B cell (primary cell): Measurements from ENCODE around the gene CEACAM1. TPM values are rescaled to one million over a fixed set of nuclear protein-coding genes. Genes with fewer than 3 reads are reported as not detected.

Experiments
- ATAC-seq: fragments of 200-7000 bp; cut with Tn5 transposase; one replicate; pipeline ENCODE4 v1.10.0; 2021; ENCODE audit warnings: low read depth, mild to moderate bottlenecking, moderate number of reproducible peaks, moderate library complexity
- CTCF ChIA-PET: fragments of 350-600 bp; sonication (Branson Sonifier 250); formaldehyde crosslinking; loops from one replicate; lab custom pipeline; 2021; ENCODE audit warnings: antibody characterized with exemption, inconsistent platforms; lab: Charles Lee
- POLR2A ChIA-PET: fragments of 350-600 bp; sonication (Branson Sonifier 250); formaldehyde crosslinking; loops from one replicate; lab custom pipeline; 2021; ENCODE audit warnings: antibody characterized with exemption; lab: Charles Lee
- DNase-seq: peaks from one replicate; pipeline ENCODE4 v3.0.0; 2013
- H2AFZ ChIP-seq: 2 replicates; pipeline ENCODE4 v1.6.1; 2012; ENCODE audit warnings: mild to moderate bottlenecking, low read depth, low read length; ENCODE audit not compliant: insufficient read depth, poor library complexity, severe bottlenecking
- H3K27ac ChIP-seq, 2 donors: 1 replicate in 1 of 2; 2 replicates in 1 of 2; pipeline ENCODE4 v1.5.1; 2012 to 2013; ENCODE audit warnings: low read length in 2 of 2, mild to moderate bottlenecking in 2 of 2, moderate library complexity in 1 of 2
- H3K27me3 ChIP-seq, 4 experiments: fragments of 200-600 bp in 1 of 4; sonication (generic) in 1 of 4; replicated peaks in 1 of 4; 1 replicate in 2 of 4; 2 replicates in 2 of 4; pipeline versions ENCODE4 v1.6.1 to v1.7.0; 2013 to 2016; ENCODE audit warnings: low read length in 3 of 4, mild to moderate bottlenecking in 2 of 4, mixed read lengths in 1 of 4, moderate library complexity in 1 of 4; ENCODE audit not compliant: insufficient read depth in 4 of 4, control insufficient read depth in 3 of 4; ENCODE audit errors: control extremely low read depth in 1 of 4
- H3K36me3 ChIP-seq, 2 experiments: replicated peaks in 1 of 2; 1 replicate in 1 of 2; 2 replicates in 1 of 2; pipeline versions ENCODE4 v1.6.1 to v1.7.1; 2013; ENCODE audit warnings: low read length in 1 of 2; ENCODE audit not compliant: insufficient read depth in 2 of 2, control insufficient read depth in 1 of 2; ENCODE audit errors: control extremely low read depth in 1 of 2, extremely low read depth in 1 of 2
- H3K4me1 ChIP-seq, 2 donors: fragments of 200-600 bp in 1 of 2; sonication (generic) in 1 of 2; 1 replicate in 1 of 2; 2 replicates in 1 of 2; pipeline versions ENCODE4 v1.5.1 to v1.6.1; 2013 to 2017; ENCODE audit warnings: low read length in 2 of 2; ENCODE audit not compliant: control insufficient read depth in 2 of 2, insufficient read depth in 2 of 2
- H3K4me2 ChIP-seq: replicated peaks from 2 replicates; pipeline ENCODE3; 2012; ENCODE audit warnings: mild to moderate bottlenecking, low read depth, low read length; ENCODE audit not compliant: poor library complexity, severe bottlenecking
- H3K4me3 ChIP-seq, 5 experiments: fragments of 200-600 bp in 1 of 5; sonication (generic) in 1 of 5; 1 replicate in 3 of 5; 2 replicates in 2 of 5; pipeline versions ENCODE4 v1.5.1 to v1.7.0; 2011 to 2016; ENCODE audit warnings: low read length in 4 of 5, mild to moderate bottlenecking in 4 of 5, low read depth in 2 of 5, control low read depth in 1 of 5, moderate library complexity in 1 of 5; ENCODE audit not compliant: insufficient read depth in 1 of 5; ENCODE audit errors: control extremely low read depth in 1 of 5, extremely low read depth in 1 of 5
- H3K79me2 ChIP-seq: fragments of 200-600 bp; sonication (generic); one replicate; pipeline ENCODE4 v1.6.0; 2016; ENCODE audit warnings: low read length; ENCODE audit not compliant: control insufficient read depth, insufficient read depth
- H3K9ac ChIP-seq: fragments of 200-600 bp; sonication (generic); 2 replicates; pipeline ENCODE4 v1.6.1; 2017; ENCODE audit warnings: mild to moderate bottlenecking, low read length, moderate library complexity
- H3K9me3 ChIP-seq, 3 donors: one replicate each; pipeline versions ENCODE4 v1.6.1 to v1.7.1; 2013; ENCODE audit warnings: low read length in 2 of 3; ENCODE audit not compliant: control insufficient read depth in 2 of 3, insufficient read depth in 1 of 3; ENCODE audit errors: control extremely low read depth in 1 of 3
- H4K20me1 ChIP-seq: 2 replicates; pipeline ENCODE4 v1.6.0; 2012; ENCODE audit warnings: mild to moderate bottlenecking, low read length; ENCODE audit not compliant: insufficient read depth, control insufficient read depth, poor library complexity, severe bottlenecking
- H3K27ac Mint-ChIP-seq: one replicate; pipeline ENCODE4 v1.8.0; 2021; ENCODE audit warnings: mixed read lengths
- H3K27me3 Mint-ChIP-seq: one replicate; pipeline ENCODE4 v1.8.0; 2021; ENCODE audit warnings: mixed read lengths
- H3K4me1 Mint-ChIP-seq: one replicate; pipeline ENCODE4 v1.8.0; 2021; ENCODE audit warnings: mixed read lengths
- H3K4me3 Mint-ChIP-seq: one replicate; pipeline ENCODE4 v1.8.0; 2021; ENCODE audit warnings: mixed read lengths
- H3K9me3 Mint-ChIP-seq: one replicate; pipeline ENCODE4 v1.8.0; 2022; ENCODE audit warnings: mixed read lengths; ENCODE audit not compliant: insufficient read depth
- EZH2 ChIP-seq: IDR thresholded peaks from 2 replicates; pipeline ENCODE4 v1.6.1; 2012; ENCODE audit warnings: borderline replicate concordance, low read depth, mild to moderate bottlenecking, moderate library complexity, low read length; ENCODE audit not compliant: insufficient read depth, poor library complexity, severe bottlenecking
- WGBS: methylation state at CpG from one replicate; pipeline ENCODE4 v1.1.5; 2013; ENCODE audit warnings: missing lambda C conversion rate; ENCODE audit not compliant: insufficient coverage; 5-methylcytosine and 5-hydroxymethylcytosine counted together
- intact Hi-C: fragments of 100-400 bp; cut with micrococcal nuclease; formaldehyde crosslinking; loops from one replicate; pipeline ENCODE4 v1.10.0; 2022
- polyA plus RNA-seq: library from polyadenylated mRNA; depleted of rRNA; stranded (reverse); fragments of >200 nt; gene quantifications from 2 replicates; pipeline ENCODE4 v1.2.3, GENCODE V29; 2012
- total RNA-seq, 2 donors: library from RNA; stranded (reverse); fragments of 120-200 nt in 1 of 2; gene quantifications; 1 replicate in 1 of 2; 2 replicates in 1 of 2; pipeline versions ENCODE4 v1.2.3 to v1.2.4, GENCODE V29; 2013 to 2022
- TF ChIP-seq, protein P1 (sequence below): fragments of 200-600 bp; IDR thresholded peaks from one replicate; pipeline ENCODE4 v1.8.0; 2022; ENCODE audit warnings: antibody characterized with exemption, mild to moderate bottlenecking

CEACAM1 gene
- total and polyA plus RNA-seq, 2 donors (not counting 1 experiment from before 2014, with no cell fraction given): 8.8 to 14.6 TPM

GRCh38 chr19:42478765-42479311 lies 49.4 kb downstream of the CEACAM1 start:
- H3K4me1 Mint-ChIP-seq: peaks cover 11% of the 10 kb centered on the region
- H3K9me3 ChIP-seq: no peaks in the 10 kb centered on the region
- no peak overlapping the region for H3K4me3 Mint-ChIP-seq
- DNase-seq: no peak
- no peak overlapping the region for H3K9ac ChIP-seq
- no peak for ATAC-seq
- H3K4me3 ChIP-seq: no peak overlapping the region
- intact Hi-C loops: no loop called here
- H3K4me2 ChIP-seq: no peak overlapping the region
- H3K27me3 Mint-ChIP-seq: no peaks in the 10 kb centered on the region
- no peaks in the 10 kb centered on the region for H3K36me3 ChIP-seq
- TF ChIP-seq, protein P1, sequence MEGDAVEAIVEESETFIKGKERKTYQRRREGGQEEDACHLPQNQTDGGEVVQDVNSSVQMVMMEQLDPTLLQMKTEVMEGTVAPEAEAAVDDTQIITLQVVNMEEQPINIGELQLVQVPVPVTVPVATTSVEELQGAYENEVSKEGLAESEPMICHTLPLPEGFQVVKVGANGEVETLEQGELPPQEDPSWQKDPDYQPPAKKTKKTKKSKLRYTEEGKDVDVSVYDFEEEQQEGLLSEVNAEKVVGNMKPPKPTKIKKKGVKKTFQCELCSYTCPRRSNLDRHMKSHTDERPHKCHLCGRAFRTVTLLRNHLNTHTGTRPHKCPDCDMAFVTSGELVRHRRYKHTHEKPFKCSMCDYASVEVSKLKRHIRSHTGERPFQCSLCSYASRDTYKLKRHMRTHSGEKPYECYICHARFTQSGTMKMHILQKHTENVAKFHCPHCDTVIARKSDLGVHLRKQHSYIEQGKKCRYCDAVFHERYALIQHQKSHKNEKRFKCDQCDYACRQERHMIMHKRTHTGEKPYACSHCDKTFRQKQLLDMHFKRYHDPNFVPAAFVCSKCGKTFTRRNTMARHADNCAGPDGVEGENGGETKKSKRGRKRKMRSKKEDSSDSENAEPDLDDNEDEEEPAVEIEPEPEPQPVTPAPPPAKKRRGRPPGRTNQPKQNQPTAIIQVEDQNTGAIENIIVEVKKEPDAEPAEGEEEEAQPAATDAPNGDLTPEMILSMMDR: no peak
- no peak for TF ChIP-seq EZH2
- POLR2A ChIA-PET: no interaction called here
- H3K9me3 Mint-ChIP-seq: no peaks in the 10 kb centered on the region
- no peak overlapping the region for H2AFZ ChIP-seq
- no peak overlapping the region for H3K27ac Mint-ChIP-seq
- H3K79me2 ChIP-seq: no peaks in the 10 kb centered on the region
- CTCF ChIA-PET: interaction anchor here (0.7 to 1.3 kb wide), 2 partner anchors 13 to 38 kb away, joined by 3 to 6 read pairs; no protein-coding TSS in a partner anchor
- H3K27ac ChIP-seq: no peak overlapping the region
- peaks cover 10 to 11% of the 10 kb centered on the region in 2 donors for H3K4me1 ChIP-seq
- H3K27me3 ChIP-seq: no peaks in the 10 kb centered on the region
- no CpG with 5 or more reads among the region's 2 CpGs for WGBS
- no peaks in the 10 kb centered on the region for H4K20me1 ChIP-seq

DNA sequence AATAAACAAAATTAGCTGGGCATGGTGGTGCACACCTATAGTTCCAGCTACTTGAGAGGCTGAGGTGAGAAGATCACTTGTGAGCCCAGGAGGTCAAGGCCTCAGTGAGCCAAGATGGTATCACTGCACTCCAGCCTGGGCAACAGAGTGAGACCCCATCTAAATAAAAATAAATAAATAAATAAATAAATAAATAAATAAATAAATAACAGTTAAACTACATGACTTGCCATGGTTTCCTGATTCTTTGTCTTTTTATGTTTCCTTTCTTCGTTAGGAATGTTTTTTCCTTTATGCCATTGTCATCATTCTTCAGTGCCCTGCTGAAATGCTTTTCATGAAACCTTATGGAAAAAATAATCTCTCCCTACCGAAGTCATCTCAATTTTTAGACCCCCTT lies 50.3 kb downstream of the CEACAM1 start:
- Histone ChIP-seq H3K4me2 (no peak overlapping the region), H3K9me3 (no peaks in the 10 kb centered on the region), H2AFZ (no peak overlapping the region), H4K20me1 (no peaks in the 10 kb centered on the region), H3K27me3 (no peaks in the 10 kb centered on the region), H3K9ac (no peak overlapping the region), H3K36me3 (no peaks in the 10 kb centered on the region), H3K4me3 (no peak overlapping the region), H3K27ac (no peak overlapping the region), H3K4me1 (peaks cover 10 to 11% of the 10 kb centered on the region in 2 donors), H3K79me2 (no peaks in the 10 kb centered on the region)
- Mint-ChIP-seq H3K27me3 (no peaks in the 10 kb centered on the region), H3K4me1 (peaks cover 11% of the 10 kb centered on the region), H3K27ac (no peak overlapping the region), H3K4me3 (no peak overlapping the region), H3K9me3 (no peaks in the 10 kb centered on the region)
- ChIA-PET POLR2A (no interaction called here), CTCF (interaction anchor here (1.3 kb wide), 1 partner anchor 12 kb away, joined by 6 read pairs; no protein-coding TSS in a partner anchor)
- no peak for ATAC-seq
- 100% methylated on average over 1 of the region's 2 CpGs for WGBS
- no peak for TF ChIP-seq EZH2
- TF ChIP-seq, protein P1: no peak
- DNase-seq: no peak
- intact Hi-C loops: no loop called here
